ENCODE data around the gene IL17RB.
A peak's percentile ranks its signal among the peaks of the same experiment; 100 is the strongest.

The IL17RB gene

DNA sequence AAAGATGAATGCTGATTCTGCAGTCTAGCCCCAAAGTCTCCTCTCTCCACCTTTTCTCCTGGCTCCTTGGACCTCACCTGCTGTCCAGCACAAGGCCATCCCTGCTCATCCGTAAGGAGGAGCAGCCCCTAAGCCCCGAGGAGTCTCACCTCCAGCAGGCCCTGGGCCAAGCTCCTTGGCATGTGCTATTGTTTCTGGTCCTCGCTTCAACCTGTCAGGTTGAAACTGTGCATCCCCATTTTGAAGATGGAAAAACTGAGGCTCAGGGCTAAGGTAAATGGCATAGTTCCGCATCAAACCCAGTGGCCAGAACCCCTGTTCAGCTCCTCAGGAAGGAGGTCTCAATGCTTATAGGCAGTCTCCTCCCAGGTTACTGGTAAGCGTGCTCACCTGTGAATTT, 26.3 kb upstream of the IL17RB start:
- DNase-seq (ENCODE audit: low spot score) = no peak
- TF ChIP-seq, protein P1, sequence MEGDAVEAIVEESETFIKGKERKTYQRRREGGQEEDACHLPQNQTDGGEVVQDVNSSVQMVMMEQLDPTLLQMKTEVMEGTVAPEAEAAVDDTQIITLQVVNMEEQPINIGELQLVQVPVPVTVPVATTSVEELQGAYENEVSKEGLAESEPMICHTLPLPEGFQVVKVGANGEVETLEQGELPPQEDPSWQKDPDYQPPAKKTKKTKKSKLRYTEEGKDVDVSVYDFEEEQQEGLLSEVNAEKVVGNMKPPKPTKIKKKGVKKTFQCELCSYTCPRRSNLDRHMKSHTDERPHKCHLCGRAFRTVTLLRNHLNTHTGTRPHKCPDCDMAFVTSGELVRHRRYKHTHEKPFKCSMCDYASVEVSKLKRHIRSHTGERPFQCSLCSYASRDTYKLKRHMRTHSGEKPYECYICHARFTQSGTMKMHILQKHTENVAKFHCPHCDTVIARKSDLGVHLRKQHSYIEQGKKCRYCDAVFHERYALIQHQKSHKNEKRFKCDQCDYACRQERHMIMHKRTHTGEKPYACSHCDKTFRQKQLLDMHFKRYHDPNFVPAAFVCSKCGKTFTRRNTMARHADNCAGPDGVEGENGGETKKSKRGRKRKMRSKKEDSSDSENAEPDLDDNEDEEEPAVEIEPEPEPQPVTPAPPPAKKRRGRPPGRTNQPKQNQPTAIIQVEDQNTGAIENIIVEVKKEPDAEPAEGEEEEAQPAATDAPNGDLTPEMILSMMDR (IDR thresholded peaks at IDR 0.05; ENCODE audit: extremely low read depth, missing control alignments) = no peak

DNA sequence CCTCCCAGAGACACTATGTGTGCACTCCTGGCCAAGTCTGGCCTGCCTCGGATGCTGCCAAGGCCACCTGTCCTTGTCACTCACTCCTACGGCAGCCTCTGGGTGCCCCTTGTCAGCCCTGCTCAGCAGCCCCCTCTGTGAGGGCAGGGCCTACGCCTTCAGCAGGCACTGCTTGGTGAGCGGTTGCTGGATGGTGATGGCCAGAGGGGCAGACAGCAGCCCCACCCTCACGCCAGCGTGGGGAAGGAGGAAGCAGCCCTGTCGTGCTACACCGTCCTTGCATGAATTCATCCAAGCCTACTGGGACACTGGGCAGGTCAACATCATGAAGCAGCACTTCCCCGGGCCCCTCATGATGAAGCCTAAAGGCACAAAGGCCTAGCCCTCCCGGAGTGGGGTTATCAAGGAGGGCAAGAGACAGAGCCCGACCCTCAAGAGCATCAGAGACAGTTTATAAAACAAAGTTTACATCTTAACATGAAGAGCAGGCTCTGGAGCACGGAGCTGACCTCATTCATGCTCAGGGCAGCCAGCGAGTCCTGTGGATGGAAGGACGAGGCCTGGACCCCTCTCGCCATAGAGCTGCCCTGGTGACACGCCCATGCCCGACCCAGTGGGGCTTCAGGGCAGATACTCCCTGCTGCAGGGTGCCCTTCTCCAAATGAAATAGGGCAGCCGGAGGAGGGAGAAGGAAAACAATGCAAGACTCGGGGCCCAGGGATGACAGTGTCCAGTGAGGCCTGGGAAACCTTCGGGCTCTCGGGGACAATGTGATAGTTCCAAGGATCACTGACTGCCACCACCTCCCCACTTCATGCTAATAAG, 25.4 kb upstream of the IL17RB start:
- TF ChIP-seq, protein P1 (IDR thresholded peaks at IDR 0.05; ENCODE audit: extremely low read depth, missing control alignments) = no peak
- no peak for DNase-seq (ENCODE audit: low spot score)

DNA sequence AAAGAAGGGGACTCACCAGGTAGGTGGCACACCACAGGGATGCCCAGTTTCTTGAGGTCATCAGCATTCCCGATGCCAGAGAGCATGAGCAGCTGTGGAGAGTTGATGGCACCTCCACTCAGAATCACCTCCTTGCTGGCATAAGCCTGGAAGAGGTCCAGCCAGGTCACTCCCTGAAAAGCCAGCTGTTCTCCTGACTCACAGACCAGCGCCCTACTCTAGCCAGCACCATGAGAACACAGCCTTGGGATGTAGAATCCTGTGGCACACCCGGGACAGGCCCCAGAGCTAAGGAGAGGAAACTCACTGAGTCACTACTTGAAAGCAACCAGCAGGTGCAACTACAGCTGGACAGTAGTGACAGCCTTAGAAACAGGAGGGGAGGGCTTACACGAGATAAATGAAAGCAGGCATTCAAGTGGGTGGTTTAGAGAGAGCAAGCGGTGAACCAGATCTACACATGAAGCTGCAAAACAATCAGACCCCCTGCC, 24.7 kb upstream of the IL17RB start:
- DNase-seq (ENCODE audit: low spot score) = peak; percentile 32
- TF ChIP-seq, protein P1 (IDR thresholded peaks at IDR 0.05; ENCODE audit: extremely low read depth, missing control alignments) = no peak

DNA sequence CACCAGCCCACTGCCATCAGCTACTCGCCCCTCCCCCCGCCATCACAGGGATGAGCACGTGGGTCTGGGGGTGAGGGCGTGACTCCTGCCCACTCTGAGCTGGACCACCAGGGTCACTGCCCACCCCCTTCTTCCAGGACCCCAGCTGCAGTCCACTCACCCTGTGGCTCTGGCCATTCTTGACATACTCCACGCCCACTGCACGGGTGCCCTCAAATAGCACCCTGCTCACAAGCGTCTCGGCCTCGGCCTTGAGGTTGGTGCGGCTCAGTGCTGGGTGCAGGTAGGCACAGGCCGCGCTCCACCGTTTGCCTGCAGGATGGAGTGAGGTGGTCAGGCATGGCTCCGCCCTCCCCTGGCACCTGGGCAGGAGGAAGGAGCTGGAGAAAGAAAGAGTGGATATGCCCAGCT, 24.0 kb upstream of the IL17RB start:
- TF ChIP-seq, protein P1 (IDR thresholded peaks at IDR 0.05; ENCODE audit: extremely low read depth, missing control alignments) = no peak
- DNase-seq (ENCODE audit: low spot score) = no peak

DNA sequence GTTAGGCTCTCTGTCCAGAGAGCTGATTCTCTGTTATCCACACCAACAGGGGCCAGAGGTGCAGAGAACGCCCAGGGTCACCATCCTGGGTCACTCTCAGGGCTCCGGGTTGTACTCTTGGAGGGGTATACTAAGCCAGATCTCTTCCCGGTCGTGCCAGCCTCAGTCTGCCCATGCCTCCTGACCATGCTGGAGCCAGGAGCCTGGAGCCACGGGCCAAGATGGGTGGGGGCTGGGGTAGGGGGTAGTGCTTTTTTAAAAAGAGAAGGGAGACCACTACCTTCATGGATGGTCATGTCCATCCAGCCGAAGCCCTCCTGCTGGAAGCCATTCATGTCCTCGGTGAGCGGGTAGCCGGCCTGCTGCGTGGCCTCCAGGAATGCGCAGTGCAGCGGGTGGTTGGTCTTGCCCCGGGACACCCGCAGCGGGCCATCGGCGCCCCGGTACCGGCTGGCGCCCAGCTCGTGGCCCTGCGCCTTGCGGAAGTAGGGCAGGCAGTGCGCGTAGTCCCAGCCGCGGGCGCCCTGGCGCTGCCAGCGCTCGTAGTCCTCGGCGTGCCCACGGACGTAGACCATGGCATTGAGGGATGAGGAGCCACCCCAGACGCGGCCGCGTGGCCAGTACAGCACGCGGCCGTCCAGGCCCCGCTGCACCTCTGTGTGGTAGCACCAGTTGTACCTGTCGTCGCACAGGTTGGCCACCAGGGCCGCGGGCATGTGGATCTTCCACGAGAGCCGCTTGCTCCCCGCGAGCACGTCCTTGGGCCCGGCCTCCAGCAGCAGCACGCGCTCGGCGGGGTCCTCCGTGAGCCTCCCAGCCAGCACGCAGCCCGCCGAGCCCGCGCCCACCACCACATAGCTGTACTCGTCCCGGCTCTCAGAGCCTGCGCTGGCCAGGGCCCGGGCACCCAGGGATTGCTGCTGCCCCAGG, 23.1 kb upstream of the IL17RB start:
- TF ChIP-seq, protein P1 (IDR thresholded peaks at IDR 0.05; ENCODE audit: extremely low read depth, missing control alignments) = no peak
- DNase-seq (ENCODE audit: low spot score) = no peak

DNA sequence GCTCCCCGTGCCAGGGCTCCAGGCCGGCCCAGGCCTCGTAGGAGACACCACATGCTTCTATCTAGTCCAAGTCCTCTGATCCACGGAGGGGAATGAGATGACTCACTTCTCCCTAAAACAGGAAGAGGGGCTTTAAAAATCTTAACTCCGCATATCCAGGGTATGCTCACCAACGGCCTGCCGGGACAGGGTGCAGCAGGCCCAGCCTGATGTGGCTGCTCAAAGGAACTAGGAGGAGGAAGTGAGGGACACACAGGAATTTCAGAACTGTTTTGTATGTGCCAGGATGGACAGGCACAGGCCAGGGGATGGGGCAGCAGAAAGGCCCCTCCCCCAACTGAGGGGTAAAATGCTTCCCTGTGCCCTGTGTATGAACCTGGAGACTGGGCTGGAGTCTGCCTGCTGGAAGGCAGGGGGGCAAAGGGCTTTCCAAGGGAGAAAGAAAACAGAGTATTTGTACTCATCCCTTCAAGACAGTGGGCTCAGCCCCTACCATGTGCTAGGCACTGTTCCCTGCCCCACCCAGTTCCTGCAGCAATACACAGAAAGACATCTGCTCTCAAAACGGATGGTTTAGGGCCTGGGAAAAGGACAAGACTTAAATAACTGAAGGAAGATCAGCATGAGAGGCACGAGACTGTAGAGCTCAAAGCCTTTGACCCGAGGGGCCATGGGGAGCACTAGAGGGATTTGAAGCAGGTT, 22.3 kb upstream of the IL17RB start:
- DNase-seq (ENCODE audit: low spot score) = no peak
- TF ChIP-seq, protein P1 (IDR thresholded peaks at IDR 0.05; ENCODE audit: extremely low read depth, missing control alignments) = no peak
